Measurements from ENCODE around the gene MFNG.

DNA sequence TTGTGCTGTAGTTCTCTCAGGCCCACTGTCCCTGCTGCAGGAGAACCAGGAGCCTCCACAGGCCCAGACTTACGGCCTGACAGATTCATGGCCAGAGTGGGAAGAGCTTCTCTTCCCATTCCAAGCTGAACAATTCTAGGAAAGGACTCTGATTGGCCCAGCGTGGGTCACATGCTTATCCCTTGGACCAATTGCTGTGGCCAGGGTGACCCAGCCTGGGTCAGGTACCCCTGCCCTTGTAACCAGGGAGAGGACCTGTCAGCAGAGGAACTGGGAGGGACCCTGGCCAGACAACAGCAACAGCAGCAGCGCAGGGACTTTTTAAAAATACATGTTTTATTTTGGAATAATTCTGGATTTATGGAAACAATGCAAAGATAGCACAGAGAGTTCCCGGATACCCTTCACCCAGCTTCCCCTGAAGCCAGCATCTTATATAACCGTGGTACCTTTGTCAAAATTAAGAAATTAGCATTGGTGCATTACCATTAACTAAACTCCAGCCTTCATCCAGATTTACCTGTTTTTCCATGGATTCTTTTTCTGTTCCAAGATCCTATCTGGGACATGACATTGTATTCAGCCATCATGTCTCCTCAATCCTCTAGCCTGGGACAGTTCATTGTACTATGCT is 50.1 kb downstream of the MFNG start:
- no peak for TF ChIP-seq POLR2AphosphoS5 (IDR thresholded peaks at IDR 0.05; ENCODE audit: low read depth, low read length)
- TF ChIP-seq, protein P1, sequence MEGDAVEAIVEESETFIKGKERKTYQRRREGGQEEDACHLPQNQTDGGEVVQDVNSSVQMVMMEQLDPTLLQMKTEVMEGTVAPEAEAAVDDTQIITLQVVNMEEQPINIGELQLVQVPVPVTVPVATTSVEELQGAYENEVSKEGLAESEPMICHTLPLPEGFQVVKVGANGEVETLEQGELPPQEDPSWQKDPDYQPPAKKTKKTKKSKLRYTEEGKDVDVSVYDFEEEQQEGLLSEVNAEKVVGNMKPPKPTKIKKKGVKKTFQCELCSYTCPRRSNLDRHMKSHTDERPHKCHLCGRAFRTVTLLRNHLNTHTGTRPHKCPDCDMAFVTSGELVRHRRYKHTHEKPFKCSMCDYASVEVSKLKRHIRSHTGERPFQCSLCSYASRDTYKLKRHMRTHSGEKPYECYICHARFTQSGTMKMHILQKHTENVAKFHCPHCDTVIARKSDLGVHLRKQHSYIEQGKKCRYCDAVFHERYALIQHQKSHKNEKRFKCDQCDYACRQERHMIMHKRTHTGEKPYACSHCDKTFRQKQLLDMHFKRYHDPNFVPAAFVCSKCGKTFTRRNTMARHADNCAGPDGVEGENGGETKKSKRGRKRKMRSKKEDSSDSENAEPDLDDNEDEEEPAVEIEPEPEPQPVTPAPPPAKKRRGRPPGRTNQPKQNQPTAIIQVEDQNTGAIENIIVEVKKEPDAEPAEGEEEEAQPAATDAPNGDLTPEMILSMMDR (IDR thresholded peaks at IDR 0.05): no peak
- TF ChIP-seq SIN3A (IDR thresholded peaks at IDR 0.05; ENCODE audit: borderline replicate concordance, insufficient read depth, low read depth, low read length): no peak
- TF ChIP-seq, protein P2, sequence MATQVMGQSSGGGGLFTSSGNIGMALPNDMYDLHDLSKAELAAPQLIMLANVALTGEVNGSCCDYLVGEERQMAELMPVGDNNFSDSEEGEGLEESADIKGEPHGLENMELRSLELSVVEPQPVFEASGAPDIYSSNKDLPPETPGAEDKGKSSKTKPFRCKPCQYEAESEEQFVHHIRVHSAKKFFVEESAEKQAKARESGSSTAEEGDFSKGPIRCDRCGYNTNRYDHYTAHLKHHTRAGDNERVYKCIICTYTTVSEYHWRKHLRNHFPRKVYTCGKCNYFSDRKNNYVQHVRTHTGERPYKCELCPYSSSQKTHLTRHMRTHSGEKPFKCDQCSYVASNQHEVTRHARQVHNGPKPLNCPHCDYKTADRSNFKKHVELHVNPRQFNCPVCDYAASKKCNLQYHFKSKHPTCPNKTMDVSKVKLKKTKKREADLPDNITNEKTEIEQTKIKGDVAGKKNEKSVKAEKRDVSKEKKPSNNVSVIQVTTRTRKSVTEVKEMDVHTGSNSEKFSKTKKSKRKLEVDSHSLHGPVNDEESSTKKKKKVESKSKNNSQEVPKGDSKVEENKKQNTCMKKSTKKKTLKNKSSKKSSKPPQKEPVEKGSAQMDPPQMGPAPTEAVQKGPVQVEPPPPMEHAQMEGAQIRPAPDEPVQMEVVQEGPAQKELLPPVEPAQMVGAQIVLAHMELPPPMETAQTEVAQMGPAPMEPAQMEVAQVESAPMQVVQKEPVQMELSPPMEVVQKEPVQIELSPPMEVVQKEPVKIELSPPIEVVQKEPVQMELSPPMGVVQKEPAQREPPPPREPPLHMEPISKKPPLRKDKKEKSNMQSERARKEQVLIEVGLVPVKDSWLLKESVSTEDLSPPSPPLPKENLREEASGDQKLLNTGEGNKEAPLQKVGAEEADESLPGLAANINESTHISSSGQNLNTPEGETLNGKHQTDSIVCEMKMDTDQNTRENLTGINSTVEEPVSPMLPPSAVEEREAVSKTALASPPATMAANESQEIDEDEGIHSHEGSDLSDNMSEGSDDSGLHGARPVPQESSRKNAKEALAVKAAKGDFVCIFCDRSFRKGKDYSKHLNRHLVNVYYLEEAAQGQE (IDR thresholded peaks at IDR 0.05; ENCODE audit: insufficient read depth in 1 of 2, low read depth in 2 of 2, low read length in 1 of 2): no peak
- TF ChIP-seq TCF7L2 (IDR thresholded peaks at IDR 0.05; ENCODE audit: low read depth, low read length): no peak

Data from Panc1 (cell line).